GM18502 (cell line): ENCODE data around the gene PHF21A.
A peak's percentile ranks its signal among the peaks of the same experiment; 100 is the strongest.
"Not testable (repeated sequence)": the region's sequence is repeated elsewhere in the genome, so short reads cannot be mapped to it uniquely, and the experiment has no call there.

ENCODE experiments used
- ATAC-seq: cut with Tn5 transposase; IDR thresholded peaks from one replicate; pipeline ENCODE4 v1.9.1; 2021; ENCODE audit warnings: mild to moderate bottlenecking; ENCODE audit not compliant: unreplicated experiment, poor library complexity

PHF21A gene

GRCh38 chr11:45994371-45995341 is 126.6 kb downstream of the PHF21A start:
- no peak for ATAC-seq

GRCh38 chr11:45993531-45994001 is 127.7 kb downstream of the PHF21A start:
- ATAC-seq = no peak

GRCh38 chr11:45988921-45989320 is 132.3 kb downstream of the PHF21A start:
- ATAC-seq = no peak

- no peak for ATAC-seq
These were observed 136.0 kb downstream of the PHF21A start for GRCh38 chr11:45985212-45985611.

GRCh38 chr11:45984192-45984591 is 137.1 kb downstream of the PHF21A start:
- ATAC-seq = no peak

- no peak for ATAC-seq
These were observed 137.8 kb downstream of the PHF21A start for GRCh38 chr11:45983471-45983845.

- ATAC-seq = no peak
These were observed 138.4 kb downstream of the PHF21A start for GRCh38 chr11:45982656-45983470.

- ATAC-seq = not testable (repeated sequence)
These were observed 139.4 kb downstream of the PHF21A start for GRCh38 chr11:45981826-45982225.

- no peak for ATAC-seq
These were observed 146.4 kb downstream of the PHF21A start for GRCh38 chr11:45974806-45975205.

GRCh38 chr11:45973601-45974000 is 147.7 kb downstream of the PHF21A start:
- ATAC-seq = no peak

GRCh38 chr11:45968901-45969300 is 152.4 kb downstream of the PHF21A start:
- no peak for ATAC-seq

- ATAC-seq = no peak
These were observed 153.7 kb downstream of the PHF21A start for GRCh38 chr11:45967506-45967905.

GRCh38 chr11:45964911-45965389 is 156.3 kb downstream of the PHF21A start:
- peak; percentile 72 for ATAC-seq

GRCh38 chr11:45961751-45962240 is 159.5 kb downstream of the PHF21A start:
- no peak for ATAC-seq

- no peak for ATAC-seq
These were observed 160.7 kb downstream of the PHF21A start for GRCh38 chr11:45960387-45961095.

- no peak for ATAC-seq
These were observed 161.4 kb downstream of the PHF21A start for GRCh38 chr11:45959851-45960250.

- no peak for ATAC-seq
These were observed 171.3 kb downstream of the PHF21A start for GRCh38 chr11:45949992-45950407.

GRCh38 chr11:45948356-45948755 is 172.9 kb downstream of the PHF21A start:
- no peak for ATAC-seq

- no peak for ATAC-seq
These were observed 173.4 kb downstream of the PHF21A start for GRCh38 chr11:45947885-45948284.

GRCh38 chr11:45945397-45945999 is 175.8 kb downstream of the PHF21A start:
- no peak for ATAC-seq
